Activated naive CD4-positive, alpha-beta T cell treated with anti-CD3 and anti-CD28 coated beads, Interleukin-2, amount 50 U/mL, for 24 hours (primary cell): ENCODE data around the gene RHOC.
"Not testable (repeated sequence)": the region's sequence is repeated elsewhere in the genome, so short reads cannot be mapped to it uniquely, and the experiment has no call there.

Source experiments
- H3K27ac Mint-ChIP-seq: one replicate; pipeline ENCODE4 v1.8.0; 2021; ENCODE audit warnings: mild to moderate bottlenecking, mixed read lengths
- H3K27me3 Mint-ChIP-seq: one replicate; pipeline ENCODE4 v1.8.0; 2021; ENCODE audit warnings: mixed read lengths
- H3K36me3 Mint-ChIP-seq: one replicate; pipeline ENCODE4 v1.8.0; 2021; ENCODE audit warnings: mixed read lengths
- H3K4me1 Mint-ChIP-seq: one replicate; pipeline ENCODE4 v1.8.0; 2021; ENCODE audit warnings: mixed read lengths
- H3K4me3 Mint-ChIP-seq: one replicate; pipeline ENCODE4 v1.8.0; 2021; ENCODE audit warnings: mild to moderate bottlenecking, mixed read lengths
- H3K9me3 Mint-ChIP-seq: one replicate; pipeline ENCODE4 v1.8.0; 2021; ENCODE audit warnings: mixed read lengths

RHOC gene

GRCh38 chr1:112721966-112722524, 15.1 kb upstream of the RHOC start:
- Mint-ChIP-seq H3K4me3 (no peak overlapping the region), H3K9me3 (no peaks in the 10 kb centered on the region), H3K27me3 (peaks cover 5% of the 10 kb centered on the region), H3K4me1 (peaks cover 18% of the 10 kb centered on the region), H3K36me3 (no peaks in the 10 kb centered on the region), H3K27ac (no peak overlapping the region)

GRCh38 chr1:112721294-112721693, 14.4 kb upstream of the RHOC start:
- H3K36me3 Mint-ChIP-seq, H3K9me3 Mint-ChIP-seq, H3K4me3 Mint-ChIP-seq, H3K27me3 Mint-ChIP-seq, H3K27ac Mint-ChIP-seq: not testable (repeated sequence)
- H3K4me1 Mint-ChIP-seq, result peaks cover 20% of the 10 kb centered on the region

GRCh38 chr1:112720800-112721199, 13.9 kb upstream of the RHOC start:
- Mint-ChIP-seq H3K9me3 (no peaks in the 10 kb centered on the region), H3K27ac (no peak overlapping the region), H3K27me3 (peaks cover 5% of the 10 kb centered on the region), H3K36me3 (no peaks in the 10 kb centered on the region), H3K4me1 (peaks cover 25% of the 10 kb centered on the region), H3K4me3 (no peak overlapping the region)

- Mint-ChIP-seq H3K36me3 (no peaks in the 10 kb centered on the region), H3K4me1 (peaks cover 30% of the 10 kb centered on the region), H3K4me3 (no peak overlapping the region), H3K27me3 (peaks cover 5% of the 10 kb centered on the region), H3K9me3 (no peaks in the 10 kb centered on the region), H3K27ac (no peak overlapping the region)
Observed at GRCh38 chr1:112719706-112720105, 12.8 kb upstream of the RHOC start.

- Mint-ChIP-seq H3K27me3 (peaks cover 6% of the 10 kb centered on the region), H3K9me3 (no peaks in the 10 kb centered on the region), H3K27ac (peak overlapping the region; percentile 90), H3K4me1 (peaks cover 30% of the 10 kb centered on the region), H3K36me3 (no peaks in the 10 kb centered on the region), H3K4me3 (peak overlapping the region; percentile 42)
Observed at GRCh38 chr1:112718691-112719418, 11.9 kb upstream of the RHOC start.

- Mint-ChIP-seq H3K36me3 (no peaks in the 10 kb centered on the region), H3K4me3 (no peak overlapping the region), H3K27me3 (peaks cover 4% of the 10 kb centered on the region), H3K4me1 (peaks cover 21% of the 10 kb centered on the region), H3K9me3 (no peaks in the 10 kb centered on the region), H3K27ac (no peak overlapping the region)
Observed at GRCh38 chr1:112717263-112717873, 10.4 kb upstream of the RHOC start.

- Mint-ChIP-seq H3K27me3 (peaks cover 4% of the 10 kb centered on the region), H3K36me3 (no peaks in the 10 kb centered on the region), H3K9me3 (no peaks in the 10 kb centered on the region), H3K4me1 (peaks cover 17% of the 10 kb centered on the region), H3K4me3 (peak overlapping the region; percentile 88), H3K27ac (no peak overlapping the region)
Observed at GRCh38 chr1:112716133-112716720, 9.3 kb upstream of the RHOC start.

- Mint-ChIP-seq H3K9me3 (no peaks in the 10 kb centered on the region), H3K36me3 (no peaks in the 10 kb centered on the region), H3K27ac (no peak within 1 kb of the TSS), H3K27me3 (peaks cover 4% of the 10 kb centered on the region), H3K4me1 (peaks cover 17% of the 10 kb centered on the region), H3K4me3 (peak within 1 kb of the TSS; percentile 88)
Observed at GRCh38 chr1:112715264-112716053, 8.5 kb upstream of the RHOC start, which contains the start of gene PPM1J. PPM1J (minus strand) TSS chr1:112715332; CDS start chr1:112715301, 31 bp downstream.

GRCh38 chr1:112714313-112715263, 7.7 kb upstream of the RHOC start:
- Mint-ChIP-seq H3K4me1 (peaks cover 17% of the 10 kb centered on the region), H3K27me3 (peaks cover 3% of the 10 kb centered on the region), H3K27ac (no peak overlapping the region)

GRCh38 chr1:112713466-112714312, 6.8 kb upstream of the RHOC start:
- Mint-ChIP-seq H3K27ac (no peak overlapping the region), H3K36me3 (no peaks in the 10 kb centered on the region), H3K4me3 (peak overlapping the region; percentile 59), H3K4me1 (peaks cover 16% of the 10 kb centered on the region), H3K9me3 (no peaks in the 10 kb centered on the region), H3K27me3 (peaks cover 3% of the 10 kb centered on the region)

More at GRCh38 chr1:112714313-112715263, 7.7 kb upstream of the RHOC start:
- H3K4me3 Mint-ChIP-seq, result peak overlapping the region; percentile 84
- no peaks in the 10 kb centered on the region for H3K9me3 Mint-ChIP-seq
- H3K36me3 Mint-ChIP-seq, result no peaks in the 10 kb centered on the region

GRCh38 chr1:112712701-112713128, 5.8 kb upstream of the RHOC start:
- Mint-ChIP-seq H3K27ac (no peak overlapping the region), H3K36me3 (no peaks in the 10 kb centered on the region), H3K27me3 (peaks cover 1% of the 10 kb centered on the region), H3K4me3 (no peak overlapping the region), H3K4me1 (peaks cover 18% of the 10 kb centered on the region), H3K9me3 (no peaks in the 10 kb centered on the region)

- H3K4me1 Mint-ChIP-seq, result peaks cover 21% of the 10 kb centered on the region
- H3K27ac Mint-ChIP-seq, result peak overlapping the region; percentile 79
- no peaks in the 10 kb centered on the region for H3K36me3 Mint-ChIP-seq
- H3K9me3 Mint-ChIP-seq, result no peaks in the 10 kb centered on the region
- no peak overlapping the region for H3K4me3 Mint-ChIP-seq
- H3K27me3 Mint-ChIP-seq, result peaks cover 1% of the 10 kb centered on the region
Observed at GRCh38 chr1:112712191-112712590, 5.3 kb upstream of the RHOC start.

- no peaks in the 10 kb centered on the region for H3K36me3 Mint-ChIP-seq
- peaks cover 1% of the 10 kb centered on the region for H3K27me3 Mint-ChIP-seq
- H3K4me3 Mint-ChIP-seq, result no peak overlapping the region
Observed at GRCh38 chr1:112711670-112712069, 4.7 kb upstream of the RHOC start.

GRCh38 chr1:112711041-112711440, 4.1 kb upstream of the RHOC start:
- Mint-ChIP-seq H3K36me3 (no peaks in the 10 kb centered on the region), H3K27me3 (peaks cover 1% of the 10 kb centered on the region), H3K4me3 (no peak overlapping the region), H3K9me3 (no peaks in the 10 kb centered on the region), H3K27ac (no peak overlapping the region), H3K4me1 (peaks cover 18% of the 10 kb centered on the region)

More at GRCh38 chr1:112711670-112712069, 4.7 kb upstream of the RHOC start:
- Mint-ChIP-seq H3K27ac (peak overlapping the region; percentile 46), H3K4me1 (peaks cover 21% of the 10 kb centered on the region), H3K9me3 (no peaks in the 10 kb centered on the region)
